ENCODE data around the gene AMHR2. TPM values are rescaled to one million over a fixed set of nuclear protein-coding genes. Genes with fewer than 3 reads are reported as not detected.
"Not testable (repeated sequence)": the region's sequence is repeated elsewhere in the genome, so short reads cannot be mapped to it uniquely, and the experiment has no call there.

AMHR2 gene
- total RNA-seq, 2 experiments from 2014 or later, result not detected

GRCh38 chr12:53430116-53430515 is 6.5 kb downstream of the AMHR2 start:
- H3K4me3 Mint-ChIP-seq, result no peak overlapping the region
- no peaks in the 10 kb centered on the region for H3K9me3 Mint-ChIP-seq
- H3K4me1 Mint-ChIP-seq (ENCODE audit: low read depth), result peaks cover 9% of the 10 kb centered on the region
- TF ChIP-seq CTCF (IDR thresholded peaks at IDR 0.05), result no peak
- ChIA-PET POLR2A (interaction anchor here (0.7 kb wide), 1 partner anchor 34 kb away, joined by 4 read pairs; no protein-coding TSS in a partner anchor), CTCF (interaction anchor here (1.5 to 6.4 kb wide), 2 partner anchors 77 to 108 kb away, joined by 5 to 47 read pairs; partner anchors contain the start of gene AAAS)
- no peaks in the 10 kb centered on the region for H3K36me3 Mint-ChIP-seq (ENCODE audit: low read depth)
- no peak for DNase-seq
- ATAC-seq, result no peak
- no peaks in the 10 kb centered on the region for H3K27me3 Mint-ChIP-seq
- no peak overlapping the region for H3K27ac Mint-ChIP-seq
- intact Hi-C loops (cut with micrococcal nuclease), result no loop called here

- Mint-ChIP-seq H3K4me1 (ENCODE audit: low read depth) (peaks cover 9% of the 10 kb centered on the region), H3K9me3 (no peaks in the 10 kb centered on the region), H3K36me3 (ENCODE audit: low read depth) (no peaks in the 10 kb centered on the region), H3K4me3 (no peak overlapping the region), H3K27ac (no peak overlapping the region), H3K27me3 (no peaks in the 10 kb centered on the region)
- no peak for TF ChIP-seq CTCF (IDR thresholded peaks at IDR 0.05)
- intact Hi-C loops (cut with micrococcal nuclease), result no loop called here
- ATAC-seq, result no peak
- DNase-seq, result no peak
- ChIA-PET POLR2A (interaction anchor here (0.6 kb wide), 1 partner anchor 10 kb away, joined by 3 read pairs; no protein-coding TSS in a partner anchor), CTCF (interaction anchor here (0.9 to 6.4 kb wide), 4 partner anchors 10 to 86 kb away, joined by 3 to 47 read pairs (median 4); no protein-coding TSS in a partner anchor)
Observed at GRCh38 chr12:53431187-53431586, 7.5 kb downstream of the AMHR2 start.

- H3K4me1 Mint-ChIP-seq (ENCODE audit: low read depth); DNase-seq; intact Hi-C loops (cut with micrococcal nuclease); ATAC-seq; POLR2A ChIA-PET; CTCF ChIA-PET; H3K4me3 Mint-ChIP-seq; H3K36me3 Mint-ChIP-seq (ENCODE audit: low read depth); H3K9me3 Mint-ChIP-seq; H3K27me3 Mint-ChIP-seq; H3K27ac Mint-ChIP-seq: not testable (repeated sequence)
Observed at GRCh38 chr12:53435326-53435725, 11.7 kb downstream of the AMHR2 start.

GRCh38 chr12:53439582-53439981 is 15.9 kb downstream of the AMHR2 start:
- not testable (repeated sequence) for H3K27me3 Mint-ChIP-seq, H3K27ac Mint-ChIP-seq
- H3K4me3 Mint-ChIP-seq, result peak overlapping the region; percentile 24

GRCh38 chr12:53441040-53441833 is 17.6 kb downstream of the AMHR2 start, which contains the start of gene PRR13:
Gene PRR13 (plus strand): TSS chr12:53441734. CDS start chr12:53442715, 981 bp downstream.
- DNase-seq, result peak; percentile 100
- peaks cover 34% of the 10 kb centered on the region for H3K4me1 Mint-ChIP-seq (ENCODE audit: low read depth)
- peak within 1 kb of the TSS; percentile 96 for H3K27ac Mint-ChIP-seq
- peak; percentile 98 for ATAC-seq
- POLR2A ChIA-PET, result interaction anchor here (0.6 to 1.6 kb wide), 14 partner anchors 10 to 196 kb away, joined by 3 to 6 read pairs (median 3); no protein-coding TSS in a partner anchor
- H3K4me3 Mint-ChIP-seq, result peak within 1 kb of the TSS; percentile 97
- CTCF ChIA-PET, result interaction anchor here (0.7 to 2.5 kb wide), 9 partner anchors 10 to 120 kb away, joined by 3 to 9 read pairs (median 4); partner anchors contain the start of genes AAAS and TARBP2
- peaks cover 30% of the 10 kb centered on the region for H3K36me3 Mint-ChIP-seq (ENCODE audit: low read depth)
- TF ChIP-seq CTCF (IDR thresholded peaks at IDR 0.05), result no peak
- no peaks in the 10 kb centered on the region for H3K9me3 Mint-ChIP-seq
- intact Hi-C loops (cut with micrococcal nuclease), result no loop called here
- no peaks in the 10 kb centered on the region for H3K27me3 Mint-ChIP-seq

More at GRCh38 chr12:53439582-53439981, 15.9 kb downstream of the AMHR2 start:
- intact Hi-C loops (cut with micrococcal nuclease); H3K9me3 Mint-ChIP-seq; ATAC-seq; DNase-seq: not testable (repeated sequence)
- ChIA-PET POLR2A (interaction anchor here (1.2 to 1.5 kb wide), 3 partner anchors 14 to 39 kb away, joined by 3 to 5 read pairs (median 4); no protein-coding TSS in a partner anchor), CTCF (interaction anchor here (1.4 to 2.5 kb wide), 2 partner anchors 87 to 94 kb away, joined by 4 to 9 read pairs; no protein-coding TSS in a partner anchor)
- H3K4me1 Mint-ChIP-seq (ENCODE audit: low read depth), result peaks cover 22% of the 10 kb centered on the region
- peaks cover 17% of the 10 kb centered on the region for H3K36me3 Mint-ChIP-seq (ENCODE audit: low read depth)
